Hematopoietic multipotent progenitor cell treated with erythropoietin and hydrocortisone succinate and interleukin-3 and kit ligand, for 17 days (in vitro differentiated cells): ENCODE results near the gene MRPL44.

Source experiments
- DNase-seq: peaks from one replicate; pipeline ENCODE4 v3.0.0-alpha.2; 2015; ENCODE audit warnings: low spot score

MRPL44 gene

GRCh38 chr2:224009605-224010315 is 52.5 kb downstream of the MRPL44 start:
- DNase-seq = peak; percentile 63

- no peak for DNase-seq
Observed at GRCh38 chr2:224011837-224012236, 54.6 kb downstream of the MRPL44 start.

DNA sequence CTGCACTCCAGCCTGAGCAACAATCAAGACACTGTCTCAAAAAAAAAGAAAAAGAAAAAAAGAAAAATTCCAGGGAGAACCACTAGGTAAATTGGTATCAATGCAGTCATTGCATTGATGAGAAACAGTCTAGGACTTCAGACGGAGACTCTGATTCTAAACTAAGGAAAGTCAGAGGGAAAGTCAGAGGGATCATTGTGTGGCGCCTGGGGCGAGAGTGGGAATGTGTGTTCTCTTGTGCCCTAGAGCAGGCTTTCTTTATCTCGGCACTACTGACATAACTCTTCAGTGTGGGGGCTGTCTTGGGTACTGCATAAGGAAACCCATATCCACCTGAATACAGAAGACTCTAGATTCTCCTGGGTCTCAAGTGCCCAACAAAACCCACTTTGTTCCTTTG is 57.1 kb downstream of the MRPL44 start:
- DNase-seq = no peak

- no peak for DNase-seq
Observed at GRCh38 chr2:224016963-224017362, 59.7 kb downstream of the MRPL44 start.
